HEK293 (cell line): ENCODE data around the gene ADAMTS4.

ENCODE experiments used
- CTCF ChIA-PET: fragments of 350-600 bp; formaldehyde crosslinking; extraction: SDS; loops from one replicate; lab custom pipeline; 2021; ENCODE audit warnings: antibody characterized with exemption; lab: Yijun Ruan, JAX
- POLR2A ChIA-PET: fragments of 300-600 bp; formaldehyde crosslinking; extraction: SDS; loops from one replicate; lab custom pipeline; 2020; ENCODE audit warnings: antibody characterized with exemption, inconsistent platforms; lab: Yijun Ruan, JAX
- H3K27ac ChIP-seq: fragments of 200-500 bp; sonication (Bioruptor generic); 2 replicates; pipeline ENCODE4 v1.5.1; 2014; ENCODE audit warnings: low read depth, low read length, control low read depth, inconsistent platforms; ENCODE audit errors: extremely low read depth
- H3K36me3 ChIP-seq, 2 experiments: fragments of 200-500 bp in 1 of 2; sonication (Bioruptor generic) in 1 of 2; 1 replicate in 1 of 2; 2 replicates in 1 of 2; pipeline ENCODE4 v1.5.1; 2014 to 2017; ENCODE audit warnings: inconsistent platforms in 2 of 2, low read length in 2 of 2; ENCODE audit not compliant: control insufficient read depth in 2 of 2, insufficient read depth in 1 of 2
- H3K4me1 ChIP-seq: fragments of 200-500 bp; sonication (Bioruptor generic); 2 replicates; pipeline ENCODE4 v1.5.1; 2014; ENCODE audit warnings: mild to moderate bottlenecking, low read length, inconsistent platforms; ENCODE audit not compliant: control insufficient read depth, insufficient read depth
- H3K4me3 ChIP-seq: 2 replicates; pipeline ENCODE4 v1.5.1; 2011; ENCODE audit warnings: low read depth, mild to moderate bottlenecking, control low read depth, low read length, moderate library complexity
- H3K9me3 ChIP-seq: fragments of 200-500 bp; sonication (Bioruptor generic); 2 replicates; pipeline ENCODE4 v1.5.1; 2014; ENCODE audit warnings: low read depth, low read length, inconsistent platforms; ENCODE audit not compliant: control insufficient read depth, insufficient read depth
- BCL11A ChIP-seq: fragments of 450-650 bp; formaldehyde crosslinking; IDR thresholded peaks from 2 replicates; pipeline ENCODE4 v1.5.1; 2016; ENCODE audit warnings: low read depth, missing biosample characterization, missing genetic modification characterization
- EGR2 ChIP-seq: fragments of 450-650 bp; formaldehyde crosslinking; IDR thresholded peaks from 2 replicates; pipeline ENCODE4 v1.5.1; 2016; ENCODE audit warnings: low read depth, missing biosample characterization, missing genetic modification characterization
- KLF16 ChIP-seq: fragments of 450-650 bp; formaldehyde crosslinking; IDR thresholded peaks from 2 replicates; pipeline ENCODE4 v1.5.1; 2017; ENCODE audit warnings: missing biosample characterization, missing genetic modification characterization
- MEIS1 ChIP-seq: sonication (generic); formaldehyde crosslinking; IDR thresholded peaks from 2 replicates; pipeline ENCODE4 v1.8.1; 2022; ENCODE audit warnings: missing genetic modification reagents, mild to moderate bottlenecking, borderline replicate concordance
- ZNF214 ChIP-seq: fragments of 450-650 bp; formaldehyde crosslinking; IDR thresholded peaks from 2 replicates; pipeline ENCODE4 v1.5.1; 2017; ENCODE audit warnings: missing biosample characterization, mild to moderate bottlenecking, missing genetic modification characterization, borderline replicate concordance
- ZNF302 ChIP-seq: fragments of 450-650 bp; formaldehyde crosslinking; IDR thresholded peaks from 2 replicates; pipeline ENCODE4 v1.5.1; 2016; ENCODE audit warnings: missing biosample characterization, missing genetic modification characterization, low read depth
- ZNF394 ChIP-seq: fragments of 450-650 bp; formaldehyde crosslinking; IDR thresholded peaks from 2 replicates; pipeline ENCODE4 v1.5.1; 2016; ENCODE audit warnings: missing biosample characterization, missing genetic modification characterization, mild to moderate bottlenecking, moderate library complexity, borderline replicate concordance
- ZNF473 ChIP-seq: fragments of 450-650 bp; formaldehyde crosslinking; IDR thresholded peaks from 2 replicates; pipeline ENCODE4 v1.5.1; 2017; ENCODE audit warnings: missing biosample characterization, missing genetic modification characterization
- ZNF768 ChIP-seq: fragments of 450-650 bp; formaldehyde crosslinking; IDR thresholded peaks from 2 replicates; pipeline ENCODE4 v1.5.1; 2018; ENCODE audit warnings: missing biosample characterization, mild to moderate bottlenecking, missing genetic modification characterization
- ZNF830 ChIP-seq: fragments of 450-650 bp; IDR thresholded peaks from 2 replicates; pipeline ENCODE4 v1.5.0; 2018; ENCODE audit warnings: missing biosample characterization, missing genetic modification characterization, low read depth, mild to moderate bottlenecking, moderate library complexity
- ZSCAN30 ChIP-seq: fragments of 450-650 bp; IDR thresholded peaks from 2 replicates; pipeline ENCODE4 v1.5.1; 2018; ENCODE audit warnings: missing biosample characterization, mild to moderate bottlenecking, missing genetic modification characterization, moderate library complexity
- TF ChIP-seq, protein P1 (sequence below): fragments of 450-650 bp; formaldehyde crosslinking; IDR thresholded peaks from 2 replicates; pipeline ENCODE4 v1.5.1; 2017; ENCODE audit warnings: missing biosample characterization, missing genetic modification characterization
- TF ChIP-seq, protein P2 (sequence below): fragments of 450-650 bp; formaldehyde crosslinking; IDR thresholded peaks from 2 replicates; pipeline ENCODE4 v1.5.1; 2016; ENCODE audit warnings: missing biosample characterization, missing genetic modification characterization, low read depth
- TF ChIP-seq, protein P3 (sequence below): fragments of 450-650 bp; IDR thresholded peaks from 2 replicates; pipeline ENCODE4 v1.5.1; 2018; ENCODE audit warnings: missing biosample characterization, missing genetic modification characterization
- TF ChIP-seq, protein P4 (sequence below): fragments of 450-650 bp; formaldehyde crosslinking; IDR thresholded peaks from 2 replicates; pipeline ENCODE4 v1.5.1; 2017; ENCODE audit warnings: missing biosample characterization, mild to moderate bottlenecking, missing genetic modification characterization, moderate library complexity
- TF ChIP-seq, protein P5 (sequence below): fragments of 450-650 bp; formaldehyde crosslinking; IDR thresholded peaks from 2 replicates; pipeline ENCODE4 v1.5.1; 2016; ENCODE audit warnings: missing biosample characterization, missing genetic modification characterization
- TF ChIP-seq, protein P6 (sequence below): fragments of 450-650 bp; formaldehyde crosslinking; IDR thresholded peaks from 2 replicates; pipeline ENCODE4 v1.5.1; 2016; ENCODE audit warnings: missing biosample characterization, missing genetic modification characterization, borderline replicate concordance
- TF ChIP-seq, protein P7 (sequence below): fragments of 450-650 bp; IDR thresholded peaks from 2 replicates; pipeline ENCODE4 v1.5.1; 2018; ENCODE audit warnings: missing biosample characterization, mild to moderate bottlenecking, missing genetic modification characterization

Gene ADAMTS4

DNA sequence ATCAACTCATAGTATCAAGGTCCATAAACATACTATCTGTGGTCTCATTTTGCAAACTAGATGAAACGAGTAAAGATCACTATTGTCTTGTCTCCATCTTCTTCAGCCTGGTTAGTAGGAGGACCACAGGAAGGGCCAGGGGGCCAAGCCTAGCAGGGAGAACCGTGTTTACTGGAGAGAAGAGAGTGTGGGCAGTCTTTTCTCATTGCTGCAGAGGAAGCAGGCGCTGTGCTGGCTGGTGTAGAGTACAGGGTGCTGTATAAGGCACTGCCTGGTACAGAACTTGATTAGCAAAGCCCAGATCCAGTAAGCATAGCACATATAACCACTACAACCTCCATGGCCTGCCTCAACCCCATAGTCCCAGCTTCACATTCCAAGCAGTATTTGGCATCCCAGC, 11.5 kb downstream of the ADAMTS4 start:
- H3K9me3 ChIP-seq, result no peaks in the 10 kb centered on the region
- no peaks in the 10 kb centered on the region for H3K36me3 ChIP-seq
- no peaks in the 10 kb centered on the region for H3K4me1 ChIP-seq
- no peak overlapping the region for H3K27ac ChIP-seq
- POLR2A ChIA-PET, result no interaction called here
- CTCF ChIA-PET, result interaction anchor here (0.6 to 1.9 kb wide), 3 partner anchors 21 to 42 kb away, joined by 4 to 8 read pairs (median 6); partner anchors contain the start of gene PPOX
- H3K4me3 ChIP-seq, result no peak overlapping the region
- TF ChIP-seq, protein P1, sequence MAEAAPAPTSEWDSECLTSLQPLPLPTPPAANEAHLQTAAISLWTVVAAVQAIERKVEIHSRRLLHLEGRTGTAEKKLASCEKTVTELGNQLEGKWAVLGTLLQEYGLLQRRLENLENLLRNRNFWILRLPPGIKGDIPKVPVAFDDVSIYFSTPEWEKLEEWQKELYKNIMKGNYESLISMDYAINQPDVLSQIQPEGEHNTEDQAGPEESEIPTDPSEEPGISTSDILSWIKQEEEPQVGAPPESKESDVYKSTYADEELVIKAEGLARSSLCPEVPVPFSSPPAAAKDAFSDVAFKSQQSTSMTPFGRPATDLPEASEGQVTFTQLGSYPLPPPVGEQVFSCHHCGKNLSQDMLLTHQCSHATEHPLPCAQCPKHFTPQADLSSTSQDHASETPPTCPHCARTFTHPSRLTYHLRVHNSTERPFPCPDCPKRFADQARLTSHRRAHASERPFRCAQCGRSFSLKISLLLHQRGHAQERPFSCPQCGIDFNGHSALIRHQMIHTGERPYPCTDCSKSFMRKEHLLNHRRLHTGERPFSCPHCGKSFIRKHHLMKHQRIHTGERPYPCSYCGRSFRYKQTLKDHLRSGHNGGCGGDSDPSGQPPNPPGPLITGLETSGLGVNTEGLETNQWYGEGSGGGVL, result no peak
- TF ChIP-seq, protein P2, sequence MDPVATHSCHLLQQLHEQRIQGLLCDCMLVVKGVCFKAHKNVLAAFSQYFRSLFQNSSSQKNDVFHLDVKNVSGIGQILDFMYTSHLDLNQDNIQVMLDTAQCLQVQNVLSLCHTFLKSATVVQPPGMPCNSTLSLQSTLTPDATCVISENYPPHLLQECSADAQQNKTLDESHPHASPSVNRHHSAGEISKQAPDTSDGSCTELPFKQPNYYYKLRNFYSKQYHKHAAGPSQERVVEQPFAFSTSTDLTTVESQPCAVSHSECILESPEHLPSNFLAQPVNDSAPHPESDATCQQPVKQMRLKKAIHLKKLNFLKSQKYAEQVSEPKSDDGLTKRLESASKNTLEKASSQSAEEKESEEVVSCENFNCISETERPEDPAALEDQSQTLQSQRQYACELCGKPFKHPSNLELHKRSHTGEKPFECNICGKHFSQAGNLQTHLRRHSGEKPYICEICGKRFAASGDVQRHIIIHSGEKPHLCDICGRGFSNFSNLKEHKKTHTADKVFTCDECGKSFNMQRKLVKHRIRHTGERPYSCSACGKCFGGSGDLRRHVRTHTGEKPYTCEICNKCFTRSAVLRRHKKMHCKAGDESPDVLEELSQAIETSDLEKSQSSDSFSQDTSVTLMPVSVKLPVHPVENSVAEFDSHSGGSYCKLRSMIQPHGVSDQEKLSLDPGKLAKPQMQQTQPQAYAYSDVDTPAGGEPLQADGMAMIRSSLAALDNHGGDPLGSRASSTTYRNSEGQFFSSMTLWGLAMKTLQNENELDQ (tag by site-specific recombination), result no peak
- TF ChIP-seq ZNF768 (no peak), MEIS1 (no peak), ZNF473 (tag by site-specific recombination) (no peak), KLF16 (no peak), ZNF214 (tag by site-specific recombination) (no peak), EGR2 (tag by site-specific recombination) (no peak), ZNF302 (tag by site-specific recombination) (no peak), ZNF394 (tag by site-specific recombination) (no peak), BCL11A (tag by site-specific recombination) (no peak), ZSCAN30 (tag by site-specific recombination) (no peak), ZNF830 (tag by site-specific recombination) (no peak)
- TF ChIP-seq, protein P3, sequence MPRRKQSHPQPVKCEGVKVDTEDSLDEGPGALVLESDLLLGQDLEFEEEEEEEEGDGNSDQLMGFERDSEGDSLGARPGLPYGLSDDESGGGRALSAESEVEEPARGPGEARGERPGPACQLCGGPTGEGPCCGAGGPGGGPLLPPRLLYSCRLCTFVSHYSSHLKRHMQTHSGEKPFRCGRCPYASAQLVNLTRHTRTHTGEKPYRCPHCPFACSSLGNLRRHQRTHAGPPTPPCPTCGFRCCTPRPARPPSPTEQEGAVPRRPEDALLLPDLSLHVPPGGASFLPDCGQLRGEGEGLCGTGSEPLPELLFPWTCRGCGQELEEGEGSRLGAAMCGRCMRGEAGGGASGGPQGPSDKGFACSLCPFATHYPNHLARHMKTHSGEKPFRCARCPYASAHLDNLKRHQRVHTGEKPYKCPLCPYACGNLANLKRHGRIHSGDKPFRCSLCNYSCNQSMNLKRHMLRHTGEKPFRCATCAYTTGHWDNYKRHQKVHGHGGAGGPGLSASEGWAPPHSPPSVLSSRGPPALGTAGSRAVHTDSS (tag by site-specific recombination), result no peak
- TF ChIP-seq, protein P4, sequence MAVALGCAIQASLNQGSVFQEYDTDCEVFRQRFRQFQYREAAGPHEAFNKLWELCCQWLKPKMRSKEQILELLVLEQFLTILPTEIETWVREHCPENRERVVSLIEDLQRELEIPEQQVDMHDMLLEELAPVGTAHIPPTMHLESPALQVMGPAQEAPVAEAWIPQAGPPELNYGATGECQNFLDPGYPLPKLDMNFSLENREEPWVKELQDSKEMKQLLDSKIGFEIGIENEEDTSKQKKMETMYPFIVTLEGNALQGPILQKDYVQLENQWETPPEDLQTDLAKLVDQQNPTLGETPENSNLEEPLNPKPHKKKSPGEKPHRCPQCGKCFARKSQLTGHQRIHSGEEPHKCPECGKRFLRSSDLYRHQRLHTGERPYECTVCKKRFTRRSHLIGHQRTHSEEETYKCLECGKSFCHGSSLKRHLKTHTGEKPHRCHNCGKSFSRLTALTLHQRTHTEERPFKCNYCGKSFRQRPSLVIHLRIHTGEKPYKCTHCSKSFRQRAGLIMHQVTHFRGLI, result no peak
- TF ChIP-seq, protein P5, sequence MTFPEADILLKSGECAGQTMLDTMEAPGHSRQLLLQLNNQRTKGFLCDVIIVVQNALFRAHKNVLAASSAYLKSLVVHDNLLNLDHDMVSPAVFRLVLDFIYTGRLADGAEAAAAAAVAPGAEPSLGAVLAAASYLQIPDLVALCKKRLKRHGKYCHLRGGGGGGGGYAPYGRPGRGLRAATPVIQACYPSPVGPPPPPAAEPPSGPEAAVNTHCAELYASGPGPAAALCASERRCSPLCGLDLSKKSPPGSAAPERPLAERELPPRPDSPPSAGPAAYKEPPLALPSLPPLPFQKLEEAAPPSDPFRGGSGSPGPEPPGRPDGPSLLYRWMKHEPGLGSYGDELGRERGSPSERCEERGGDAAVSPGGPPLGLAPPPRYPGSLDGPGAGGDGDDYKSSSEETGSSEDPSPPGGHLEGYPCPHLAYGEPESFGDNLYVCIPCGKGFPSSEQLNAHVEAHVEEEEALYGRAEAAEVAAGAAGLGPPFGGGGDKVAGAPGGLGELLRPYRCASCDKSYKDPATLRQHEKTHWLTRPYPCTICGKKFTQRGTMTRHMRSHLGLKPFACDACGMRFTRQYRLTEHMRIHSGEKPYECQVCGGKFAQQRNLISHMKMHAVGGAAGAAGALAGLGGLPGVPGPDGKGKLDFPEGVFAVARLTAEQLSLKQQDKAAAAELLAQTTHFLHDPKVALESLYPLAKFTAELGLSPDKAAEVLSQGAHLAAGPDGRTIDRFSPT (tag by site-specific recombination), result no peak
- TF ChIP-seq, protein P6, sequence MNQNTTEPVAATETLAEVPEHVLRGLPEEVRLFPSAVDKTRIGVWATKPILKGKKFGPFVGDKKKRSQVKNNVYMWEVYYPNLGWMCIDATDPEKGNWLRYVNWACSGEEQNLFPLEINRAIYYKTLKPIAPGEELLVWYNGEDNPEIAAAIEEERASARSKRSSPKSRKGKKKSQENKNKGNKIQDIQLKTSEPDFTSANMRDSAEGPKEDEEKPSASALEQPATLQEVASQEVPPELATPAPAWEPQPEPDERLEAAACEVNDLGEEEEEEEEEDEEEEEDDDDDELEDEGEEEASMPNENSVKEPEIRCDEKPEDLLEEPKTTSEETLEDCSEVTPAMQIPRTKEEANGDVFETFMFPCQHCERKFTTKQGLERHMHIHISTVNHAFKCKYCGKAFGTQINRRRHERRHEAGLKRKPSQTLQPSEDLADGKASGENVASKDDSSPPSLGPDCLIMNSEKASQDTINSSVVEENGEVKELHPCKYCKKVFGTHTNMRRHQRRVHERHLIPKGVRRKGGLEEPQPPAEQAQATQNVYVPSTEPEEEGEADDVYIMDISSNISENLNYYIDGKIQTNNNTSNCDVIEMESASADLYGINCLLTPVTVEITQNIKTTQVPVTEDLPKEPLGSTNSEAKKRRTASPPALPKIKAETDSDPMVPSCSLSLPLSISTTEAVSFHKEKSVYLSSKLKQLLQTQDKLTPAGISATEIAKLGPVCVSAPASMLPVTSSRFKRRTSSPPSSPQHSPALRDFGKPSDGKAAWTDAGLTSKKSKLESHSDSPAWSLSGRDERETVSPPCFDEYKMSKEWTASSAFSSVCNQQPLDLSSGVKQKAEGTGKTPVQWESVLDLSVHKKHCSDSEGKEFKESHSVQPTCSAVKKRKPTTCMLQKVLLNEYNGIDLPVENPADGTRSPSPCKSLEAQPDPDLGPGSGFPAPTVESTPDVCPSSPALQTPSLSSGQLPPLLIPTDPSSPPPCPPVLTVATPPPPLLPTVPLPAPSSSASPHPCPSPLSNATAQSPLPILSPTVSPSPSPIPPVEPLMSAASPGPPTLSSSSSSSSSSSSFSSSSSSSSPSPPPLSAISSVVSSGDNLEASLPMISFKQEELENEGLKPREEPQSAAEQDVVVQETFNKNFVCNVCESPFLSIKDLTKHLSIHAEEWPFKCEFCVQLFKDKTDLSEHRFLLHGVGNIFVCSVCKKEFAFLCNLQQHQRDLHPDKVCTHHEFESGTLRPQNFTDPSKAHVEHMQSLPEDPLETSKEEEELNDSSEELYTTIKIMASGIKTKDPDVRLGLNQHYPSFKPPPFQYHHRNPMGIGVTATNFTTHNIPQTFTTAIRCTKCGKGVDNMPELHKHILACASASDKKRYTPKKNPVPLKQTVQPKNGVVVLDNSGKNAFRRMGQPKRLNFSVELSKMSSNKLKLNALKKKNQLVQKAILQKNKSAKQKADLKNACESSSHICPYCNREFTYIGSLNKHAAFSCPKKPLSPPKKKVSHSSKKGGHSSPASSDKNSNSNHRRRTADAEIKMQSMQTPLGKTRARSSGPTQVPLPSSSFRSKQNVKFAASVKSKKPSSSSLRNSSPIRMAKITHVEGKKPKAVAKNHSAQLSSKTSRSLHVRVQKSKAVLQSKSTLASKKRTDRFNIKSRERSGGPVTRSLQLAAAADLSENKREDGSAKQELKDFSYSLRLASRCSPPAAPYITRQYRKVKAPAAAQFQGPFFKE (tag by site-specific recombination), result no peak
- TF ChIP-seq, protein P7, sequence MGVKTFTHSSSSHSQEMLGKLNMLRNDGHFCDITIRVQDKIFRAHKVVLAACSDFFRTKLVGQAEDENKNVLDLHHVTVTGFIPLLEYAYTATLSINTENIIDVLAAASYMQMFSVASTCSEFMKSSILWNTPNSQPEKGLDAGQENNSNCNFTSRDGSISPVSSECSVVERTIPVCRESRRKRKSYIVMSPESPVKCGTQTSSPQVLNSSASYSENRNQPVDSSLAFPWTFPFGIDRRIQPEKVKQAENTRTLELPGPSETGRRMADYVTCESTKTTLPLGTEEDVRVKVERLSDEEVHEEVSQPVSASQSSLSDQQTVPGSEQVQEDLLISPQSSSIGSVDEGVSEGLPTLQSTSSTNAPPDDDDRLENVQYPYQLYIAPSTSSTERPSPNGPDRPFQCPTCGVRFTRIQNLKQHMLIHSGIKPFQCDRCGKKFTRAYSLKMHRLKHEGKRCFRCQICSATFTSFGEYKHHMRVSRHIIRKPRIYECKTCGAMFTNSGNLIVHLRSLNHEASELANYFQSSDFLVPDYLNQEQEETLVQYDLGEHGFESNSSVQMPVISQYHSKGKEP (tag by site-specific recombination), result no peak
